Left lung (tissue), 10 donors: ENCODE results near the gene PAK5. TPM values are rescaled to one million over a fixed set of nuclear protein-coding genes. Genes with fewer than 3 reads are reported as not detected.

Source experiments
- ATAC-seq: fragments of 200-7000 bp; cut with Tn5 transposase; one replicate; pipeline ENCODE4 v1.9.1; 2020; ENCODE audit warnings: moderate library complexity
- DNase-seq, 4 donors: peaks; one replicate each; pipeline ENCODE4 v3.0.0-alpha.2; 2013 to 2020
- H3K27ac ChIP-seq, 2 donors: fragments of 200-600 bp; sonication (generic) in 1 of 2; one replicate each; pipeline versions ENCODE4 v1.5.0 to v1.8.0; 2020 to 2021
- H3K27me3 ChIP-seq, 2 donors: fragments of 200-600 bp; sonication (generic) in 1 of 2; one replicate each; pipeline versions ENCODE4 v1.5.0 to v1.8.0; 2020 to 2021
- H3K36me3 ChIP-seq, 2 donors: fragments of 200-600 bp; sonication (generic) in 1 of 2; one replicate each; pipeline versions ENCODE4 v1.5.0 to v1.8.0; 2020 to 2021
- H3K4me1 ChIP-seq, 2 donors: fragments of 200-600 bp; one replicate each; pipeline ENCODE4 v1.8.0; 2021
- H3K4me3 ChIP-seq, 2 donors: fragments of 200-600 bp; sonication (generic) in 1 of 2; one replicate each; pipeline versions ENCODE4 v1.5.0 to v1.8.0; 2020 to 2021; ENCODE audit warnings: mild to moderate bottlenecking in 1 of 2
- H3K9me3 ChIP-seq, 2 donors: fragments of 200-600 bp; sonication (generic) in 1 of 2; one replicate each; pipeline versions ENCODE4 v1.5.0 to v1.8.0; 2020 to 2021
- intact Hi-C, 2 donors: fragments of 100-400 bp; cut with DNase I; formaldehyde crosslinking; loops; one replicate each; pipeline versions ENCODE4 v1.11.2 to v1.14.2; 2022
- polyA plus RNA-seq, 6 donors: library from polyadenylated mRNA; unstranded; fragments of 120-200 nt; gene quantifications; one replicate each; pipeline ENCODE4 v1.2.1, GENCODE V29; 2013; ENCODE audit not compliant: insufficient read length in 6 of 6
- total RNA-seq, 2 donors: library from RNA; stranded (reverse); fragmentation: NEBNext Ultra II Directional; extraction: Animal tissue kit (Norgen Biotek cat#: 25700); gene quantifications; one replicate each; pipeline ENCODE4 v1.2.1, GENCODE V29; 2021
- TF ChIP-seq, protein P1 (sequence below), 2 donors: fragments of 200-600 bp; sonication (generic) in 1 of 2; IDR thresholded peaks; one replicate each; pipeline versions ENCODE4 v1.5.0 to v1.8.0; 2021; ENCODE audit warnings: antibody characterized with exemption in 2 of 2
- donor health status: DM: no; HTN: yes; CAD: no.
- donor health status: DM: no; HTN: no; CAD: no.

Gene PAK5
- total and polyA plus RNA-seq, 8 donors, result 0.15 to 0.46 (median 0.38) TPM; not detected in 1

DNA sequence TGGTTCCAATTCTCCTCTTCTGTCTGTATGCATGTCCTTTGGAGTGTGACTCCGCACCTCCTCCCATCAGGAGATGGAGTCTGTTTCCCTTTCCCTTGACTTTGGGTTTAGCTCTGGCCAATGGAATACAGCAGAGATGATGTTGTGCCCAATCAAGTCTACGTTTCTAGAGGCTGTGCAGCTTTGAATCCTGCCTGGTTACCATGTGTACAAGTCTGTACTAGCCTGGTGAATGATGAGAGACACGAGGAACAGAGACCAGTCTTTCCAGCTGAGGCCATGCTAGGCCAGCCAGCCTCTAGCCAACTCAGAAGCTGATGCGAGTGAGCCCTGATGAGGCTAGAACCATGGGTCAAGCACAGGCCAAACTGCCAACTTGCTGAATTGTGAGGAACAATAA lies 241.3 kb downstream of the PAK5 start:
- intact Hi-C loops, result no loop called here
- Histone ChIP-seq H3K4me3 (no peak overlapping the region), H3K27ac (no peak overlapping the region), H3K9me3 (no peaks in the 10 kb centered on the region), H3K4me1 (no peaks in the 10 kb centered on the region), H3K27me3 (no peaks in the 10 kb centered on the region), H3K36me3 (no peaks in the 10 kb centered on the region)
- ATAC-seq, result no peak
- no peak for DNase-seq
- TF ChIP-seq, protein P1, sequence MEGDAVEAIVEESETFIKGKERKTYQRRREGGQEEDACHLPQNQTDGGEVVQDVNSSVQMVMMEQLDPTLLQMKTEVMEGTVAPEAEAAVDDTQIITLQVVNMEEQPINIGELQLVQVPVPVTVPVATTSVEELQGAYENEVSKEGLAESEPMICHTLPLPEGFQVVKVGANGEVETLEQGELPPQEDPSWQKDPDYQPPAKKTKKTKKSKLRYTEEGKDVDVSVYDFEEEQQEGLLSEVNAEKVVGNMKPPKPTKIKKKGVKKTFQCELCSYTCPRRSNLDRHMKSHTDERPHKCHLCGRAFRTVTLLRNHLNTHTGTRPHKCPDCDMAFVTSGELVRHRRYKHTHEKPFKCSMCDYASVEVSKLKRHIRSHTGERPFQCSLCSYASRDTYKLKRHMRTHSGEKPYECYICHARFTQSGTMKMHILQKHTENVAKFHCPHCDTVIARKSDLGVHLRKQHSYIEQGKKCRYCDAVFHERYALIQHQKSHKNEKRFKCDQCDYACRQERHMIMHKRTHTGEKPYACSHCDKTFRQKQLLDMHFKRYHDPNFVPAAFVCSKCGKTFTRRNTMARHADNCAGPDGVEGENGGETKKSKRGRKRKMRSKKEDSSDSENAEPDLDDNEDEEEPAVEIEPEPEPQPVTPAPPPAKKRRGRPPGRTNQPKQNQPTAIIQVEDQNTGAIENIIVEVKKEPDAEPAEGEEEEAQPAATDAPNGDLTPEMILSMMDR (IDR thresholded peaks at IDR 0.05), result no peak

GRCh38 chr20:9595763-9596162 lies 243.1 kb downstream of the PAK5 start:
- intact Hi-C loops, result no loop called here
- no peak for ATAC-seq
- H3K27me3 ChIP-seq, result no peaks in the 10 kb centered on the region

DNA sequence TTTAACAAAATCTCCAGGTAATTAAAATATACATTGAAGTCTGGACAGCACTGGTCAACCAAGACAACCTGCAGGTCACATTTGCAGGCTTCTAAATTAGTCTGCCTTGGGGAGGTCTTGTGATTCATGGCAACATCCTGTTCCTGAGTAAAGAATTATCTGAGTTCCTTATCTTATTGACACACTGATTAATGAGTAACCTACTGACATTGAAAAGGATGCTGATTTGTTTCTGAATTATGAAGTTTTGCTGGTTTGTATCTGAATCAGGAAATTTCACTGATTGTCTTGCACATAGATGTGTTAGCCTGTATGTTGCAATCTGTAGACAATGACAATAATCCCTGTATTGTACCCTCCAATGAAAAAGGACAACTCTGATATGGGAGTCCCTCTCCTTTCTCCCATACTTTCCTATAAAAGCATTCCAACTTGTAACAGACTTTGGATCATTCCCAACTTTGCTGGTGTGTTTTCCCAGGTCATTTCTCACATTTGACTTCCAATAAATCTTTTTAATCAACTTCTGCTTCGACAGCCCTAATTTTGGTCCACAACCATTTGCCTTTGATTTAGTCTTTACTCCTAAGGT lies 244.5 kb downstream of the PAK5 start:
- Histone ChIP-seq H3K36me3 (no peaks in the 10 kb centered on the region), H3K4me1 (no peaks in the 10 kb centered on the region), H3K27ac (no peak overlapping the region), H3K4me3 (no peak overlapping the region), H3K27me3 (no peaks in the 10 kb centered on the region), H3K9me3 (no peaks in the 10 kb centered on the region)
- intact Hi-C loops, result no loop called here
- ATAC-seq (no peak), DNase-seq (no peak)
- TF ChIP-seq, protein P1 (IDR thresholded peaks at IDR 0.05), result no peak

More at GRCh38 chr20:9595763-9596162, 243.1 kb downstream of the PAK5 start:
- Histone ChIP-seq H3K4me3 (no peak overlapping the region), H3K9me3 (no peaks in the 10 kb centered on the region), H3K36me3 (no peaks in the 10 kb centered on the region), H3K27ac (no peak overlapping the region), H3K4me1 (no peaks in the 10 kb centered on the region)
- TF ChIP-seq, protein P1 (IDR thresholded peaks at IDR 0.05), result no peak
- no peak for DNase-seq

DNA sequence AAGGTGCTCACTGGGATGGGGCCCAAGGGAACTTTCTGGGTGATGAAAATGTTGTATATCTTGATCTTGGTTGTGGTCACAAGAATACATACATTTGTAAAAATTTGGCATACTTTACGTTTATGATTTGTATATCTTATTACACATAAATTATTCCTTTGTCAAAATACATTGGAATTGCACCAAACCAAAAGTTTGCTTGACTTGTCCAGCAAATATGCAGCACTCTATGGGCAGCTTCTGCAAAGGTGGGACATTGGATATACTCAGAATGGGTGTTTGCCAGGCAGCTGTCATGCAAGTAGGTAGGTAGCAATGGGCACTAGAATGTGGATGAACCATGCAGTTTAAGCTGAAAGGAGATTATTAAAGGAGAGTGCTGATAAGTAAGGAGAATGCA lies 246.5 kb downstream of the PAK5 start:
- intact Hi-C loops, result no loop called here
- no peaks in the 10 kb centered on the region for H3K36me3 ChIP-seq
- H3K4me1 ChIP-seq, result no peaks in the 10 kb centered on the region
- H3K27me3 ChIP-seq, result no peaks in the 10 kb centered on the region
- no peak for DNase-seq
- ATAC-seq, result no peak
- no peaks in the 10 kb centered on the region for H3K9me3 ChIP-seq
- no peak overlapping the region for H3K27ac ChIP-seq
- H3K4me3 ChIP-seq, result no peak overlapping the region
- TF ChIP-seq, protein P1 (IDR thresholded peaks at IDR 0.05), result no peak

- Histone ChIP-seq H3K36me3 (no peaks in the 10 kb centered on the region), H3K9me3 (no peaks in the 10 kb centered on the region), H3K4me3 (no peak overlapping the region), H3K27ac (no peak overlapping the region), H3K27me3 (no peaks in the 10 kb centered on the region), H3K4me1 (no peaks in the 10 kb centered on the region)
- TF ChIP-seq, protein P1 (IDR thresholded peaks at IDR 0.05), result no peak
- intact Hi-C loops, result no loop called here
- DNase-seq (no peak), ATAC-seq (no peak)
These were observed 247.8 kb downstream of the PAK5 start for GRCh38 chr20:9591080-9591479.
